ENCODE data around the gene CNTN4.
"Not testable (repeated sequence)": the region's sequence is repeated elsewhere in the genome, so short reads cannot be mapped to it uniquely, and the experiment has no call there.

CNTN4 gene

DNA sequence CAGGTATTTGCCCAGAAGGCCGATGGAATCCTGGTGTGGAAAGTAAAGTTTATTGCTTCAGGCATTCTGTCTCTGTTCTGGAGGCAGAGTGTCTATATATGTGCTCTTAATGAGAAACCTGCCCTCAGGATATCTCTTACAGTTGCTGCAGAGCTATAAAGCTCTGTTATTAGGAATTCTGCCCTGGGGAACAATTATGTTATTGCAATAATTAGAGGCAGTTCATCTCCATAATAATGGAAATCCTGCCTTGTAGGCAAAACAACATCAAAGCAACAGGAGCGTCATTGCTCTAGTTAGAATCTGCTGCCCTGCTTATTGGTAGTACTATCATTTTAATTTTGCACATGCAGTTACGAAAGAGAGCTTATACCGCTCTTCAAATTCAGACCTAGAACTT lies 835.9 kb downstream of the CNTN4 start:
- DNase-seq, result no peak

DNA sequence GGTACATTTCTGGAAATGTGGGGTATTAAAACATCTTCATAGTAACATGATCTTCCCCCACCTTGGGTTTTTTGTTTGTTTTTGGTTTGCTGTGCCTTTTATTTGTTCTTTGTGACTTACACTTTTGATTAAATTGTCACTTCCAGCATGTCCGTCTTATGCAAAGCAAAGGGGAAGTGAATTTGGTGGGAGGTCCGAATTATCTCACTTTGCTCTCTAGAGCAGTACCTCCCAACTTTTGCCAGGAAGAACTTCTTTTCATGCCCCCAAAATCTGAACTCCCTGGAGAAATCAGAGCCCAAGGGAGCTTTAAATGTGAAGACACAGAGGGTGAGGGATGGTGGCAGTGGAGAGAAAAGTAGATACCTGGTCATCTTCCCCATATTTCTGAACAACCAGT lies 838.4 kb downstream of the CNTN4 start:
- no peak for DNase-seq

DNA sequence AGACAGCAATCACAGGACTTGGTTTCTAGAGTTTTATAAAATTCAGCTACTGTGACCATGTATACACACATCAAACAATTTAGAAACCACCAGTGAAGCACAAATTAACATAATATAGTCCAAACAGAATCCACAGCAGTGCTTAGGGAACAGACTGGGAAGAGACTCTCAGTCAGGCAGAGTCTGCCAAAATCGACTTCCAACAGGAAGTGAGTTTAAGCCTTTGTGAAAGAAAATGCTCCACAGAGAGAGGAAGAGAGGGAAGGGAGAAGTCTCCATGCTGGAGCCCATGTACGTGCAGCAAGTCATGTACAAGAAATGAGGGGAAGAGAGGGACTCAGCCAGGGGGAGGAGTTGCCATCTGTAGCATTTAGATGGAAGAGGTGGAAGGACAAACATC lies 838.9 kb downstream of the CNTN4 start:
- no peak for DNase-seq

DNA sequence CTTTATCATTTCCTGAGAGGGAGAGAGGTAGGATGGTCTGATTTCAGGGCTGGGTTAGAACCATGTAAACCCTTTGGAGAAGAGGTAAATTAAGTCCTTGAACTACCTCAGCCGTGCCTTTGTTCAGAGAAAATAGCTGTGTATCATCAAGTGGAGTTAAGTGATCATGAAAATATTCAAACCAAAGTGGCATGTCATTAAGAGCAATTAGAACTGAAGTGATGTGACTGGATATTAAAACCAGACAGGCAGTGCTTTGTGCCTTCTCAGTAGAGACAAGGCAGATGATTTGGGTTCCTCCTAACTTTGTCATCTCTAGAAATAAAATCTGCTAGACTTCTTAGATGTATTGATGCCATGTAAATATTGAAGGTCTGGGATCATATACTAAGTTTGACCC lies 840.0 kb downstream of the CNTN4 start:
- DNase-seq, result no peak

DNA sequence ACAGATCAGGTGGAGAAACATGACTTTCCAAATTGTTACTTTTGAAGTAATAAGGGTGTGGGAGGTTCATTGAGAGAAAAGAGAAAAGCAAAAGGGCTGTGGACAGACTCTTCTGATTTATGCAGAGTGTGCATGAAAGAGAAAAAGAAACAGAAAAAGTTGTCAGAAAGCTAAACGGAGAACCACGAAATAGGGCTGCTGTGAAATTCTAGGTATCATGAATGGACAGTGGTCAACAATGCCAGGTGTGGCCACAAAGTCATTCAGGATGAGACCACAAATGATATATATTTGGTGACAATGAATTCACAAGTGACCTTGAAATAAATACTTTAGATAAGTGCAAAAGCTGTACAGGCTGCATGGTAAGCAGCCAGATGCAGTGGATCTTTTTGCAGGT lies 841.4 kb downstream of the CNTN4 start:
- no peak for DNase-seq

DNA sequence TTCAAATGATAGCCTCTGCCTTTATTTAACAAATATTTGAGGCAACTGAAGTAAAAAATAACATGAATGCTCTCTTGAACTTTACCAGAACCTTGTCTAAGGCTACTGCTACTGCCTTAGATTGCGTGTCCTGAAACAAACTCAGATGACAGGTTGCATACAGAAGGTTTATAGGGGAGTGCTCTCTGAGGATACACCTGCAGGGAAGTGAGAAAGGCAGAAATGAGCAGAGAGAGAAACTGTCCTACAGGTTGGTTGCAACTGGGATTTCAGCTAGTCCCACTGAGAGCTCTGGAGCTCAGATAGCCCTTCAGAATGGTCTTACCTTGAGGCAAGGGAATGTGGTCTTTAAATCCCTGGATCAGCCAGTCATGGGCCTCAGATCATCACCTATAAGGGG lies 846.0 kb downstream of the CNTN4 start:
- no peak for DNase-seq

DNA sequence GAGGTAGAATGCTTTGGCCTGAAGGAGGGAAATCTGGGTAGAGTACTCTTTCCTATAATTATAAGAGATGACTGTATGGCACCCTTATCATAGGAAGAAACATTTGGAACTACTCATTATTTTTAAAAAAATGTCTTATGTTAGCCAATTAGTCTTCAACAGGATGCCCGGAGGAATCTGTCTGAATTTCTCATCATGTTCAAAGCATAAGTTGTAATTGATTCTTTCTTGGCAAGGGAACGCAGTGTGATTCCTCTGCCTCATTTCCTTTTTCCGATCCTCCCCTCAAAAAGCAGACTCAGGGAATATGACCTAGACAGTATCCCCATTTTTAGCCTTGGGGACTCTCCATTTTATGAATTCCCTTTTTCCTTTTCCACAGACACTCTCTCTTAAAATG lies 846.5 kb downstream of the CNTN4 start:
- no peak for DNase-seq

DNA sequence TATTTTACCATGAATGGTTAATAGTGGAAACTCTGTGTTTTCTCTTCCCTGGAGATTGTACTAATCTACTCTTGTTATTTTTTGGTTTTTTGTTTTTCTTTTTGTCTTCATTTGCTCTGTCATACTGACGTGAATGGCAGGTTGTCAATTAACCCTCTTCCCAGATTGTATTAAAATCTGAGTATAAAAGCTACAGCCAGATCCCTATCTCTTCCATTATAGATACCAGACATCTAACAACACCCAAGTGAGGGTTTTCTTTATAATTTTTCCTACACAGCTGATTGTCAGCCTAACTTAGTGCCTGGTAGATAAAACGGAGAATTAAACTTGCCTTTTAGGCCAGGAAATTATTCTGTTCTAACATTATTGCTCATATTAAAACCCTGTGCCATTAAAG lies 848.9 kb downstream of the CNTN4 start:
- no peak for DNase-seq

DNA sequence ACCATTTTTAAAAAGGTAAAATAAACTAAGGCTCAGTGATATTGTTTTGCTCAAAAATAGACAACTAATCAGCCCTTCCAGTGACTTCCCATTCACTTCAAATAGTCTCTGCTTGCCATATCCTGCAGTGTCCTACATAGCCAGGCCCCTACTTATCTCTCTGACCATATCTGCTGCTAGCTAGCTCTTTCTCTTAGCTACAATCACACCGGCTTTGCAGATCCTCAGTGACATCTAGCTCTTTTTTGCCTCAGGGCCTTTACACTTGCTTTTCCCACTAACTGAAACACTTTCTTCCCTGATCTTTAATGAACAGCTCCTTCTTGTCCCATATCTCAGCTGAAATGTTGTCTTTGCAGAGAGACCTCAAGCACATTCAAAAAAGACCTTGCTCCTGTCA lies 850.2 kb downstream of the CNTN4 start:
- no peak for DNase-seq

DNA sequence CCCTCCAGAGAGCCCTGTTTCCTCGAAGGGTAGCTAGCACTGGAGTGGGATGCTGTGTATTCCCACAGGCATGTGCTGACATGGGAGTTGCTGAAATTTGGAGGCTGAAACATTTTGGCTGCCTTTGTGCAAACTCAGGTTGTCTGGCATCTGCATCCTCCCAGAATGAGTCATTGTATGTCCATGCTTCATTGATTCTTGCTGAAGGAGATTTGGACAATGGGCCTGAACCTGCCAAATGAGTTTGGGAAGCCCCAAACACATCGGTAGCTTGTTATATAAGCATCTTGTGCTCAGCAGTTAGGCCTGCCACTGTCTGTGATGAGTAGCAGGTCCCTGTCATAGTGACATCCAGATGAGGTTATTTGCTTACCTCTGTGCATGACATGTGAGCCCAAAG lies 851.5 kb downstream of the CNTN4 start:
- DNase-seq, result no peak

DNA sequence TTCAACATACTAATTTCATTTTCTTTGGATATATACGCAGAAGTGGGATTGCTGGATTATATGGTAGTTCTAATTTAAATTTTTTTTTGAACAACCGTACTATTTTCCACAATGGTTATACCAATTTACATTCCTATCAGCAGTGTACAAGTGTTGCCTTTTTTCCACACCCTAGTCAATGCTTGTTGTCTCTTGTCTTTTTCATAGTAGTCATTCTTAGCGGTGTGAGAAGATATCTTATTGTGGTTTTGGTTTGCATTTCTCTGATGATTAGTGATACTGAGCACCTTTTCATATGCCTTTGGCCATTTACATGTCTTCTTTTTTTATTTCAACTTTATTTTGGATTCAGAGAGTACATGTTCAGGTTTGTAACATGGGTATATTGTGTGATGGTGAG lies 858.4 kb downstream of the CNTN4 start:
- DNase-seq, result no peak

DNA sequence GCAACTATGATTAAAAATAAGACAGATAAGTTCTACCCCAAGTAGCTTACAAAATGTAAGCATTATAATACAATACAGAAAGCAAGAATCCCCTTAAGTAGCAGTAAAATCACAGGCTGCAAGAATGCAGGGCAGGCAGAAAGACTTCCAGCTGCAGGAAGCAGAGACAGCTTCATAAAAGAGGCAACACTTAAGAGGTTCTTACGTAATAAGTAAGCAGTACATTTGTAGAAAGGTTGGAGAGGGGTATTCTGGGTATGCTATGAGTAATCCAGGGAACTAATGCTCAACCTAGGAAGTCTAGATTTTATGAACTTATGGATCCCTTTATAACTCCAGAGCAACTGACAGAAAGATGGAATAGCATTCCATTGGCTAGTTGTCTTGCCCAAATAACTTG lies 859.9 kb downstream of the CNTN4 start:
- DNase-seq, result peak; percentile 13 to 27

DNA sequence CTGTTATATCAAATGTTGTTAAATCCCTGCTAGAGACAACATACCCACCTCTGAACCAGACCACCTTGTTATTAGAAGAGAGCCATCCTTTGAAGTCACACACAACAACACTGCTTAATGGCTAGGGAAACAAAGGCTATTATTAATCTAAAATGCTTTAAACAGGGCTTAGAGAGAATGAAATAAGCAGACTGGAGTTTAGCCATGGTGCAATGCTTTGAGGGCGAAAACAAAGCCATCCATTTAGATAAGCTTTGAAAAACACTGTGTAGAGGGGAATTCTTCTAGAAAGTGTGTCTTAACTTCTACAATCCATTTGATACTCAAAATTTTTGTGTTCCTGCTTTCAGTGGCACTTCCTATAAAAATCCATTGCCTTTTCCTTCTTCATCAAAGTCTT lies 862.9 kb downstream of the CNTN4 start:
- no peak for DNase-seq

DNA sequence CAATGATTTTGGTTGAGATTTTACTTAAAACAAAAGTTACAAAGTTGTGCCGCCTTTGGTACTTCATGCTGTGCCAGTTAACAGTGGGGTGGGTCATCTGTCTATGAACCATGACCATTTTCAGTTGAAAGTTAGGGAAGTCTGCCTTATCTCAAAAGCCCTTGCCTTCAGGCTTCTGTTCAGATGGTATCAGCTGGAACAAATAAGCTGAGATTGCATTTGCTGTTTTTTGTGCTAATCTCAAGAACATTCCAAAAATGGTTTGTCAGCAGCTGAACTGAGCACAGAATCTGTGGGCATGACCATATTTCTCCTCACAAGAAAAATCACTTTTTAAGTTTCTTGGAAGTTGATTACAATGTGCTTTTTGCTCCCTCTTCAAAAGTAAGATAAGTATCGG lies 869.2 kb downstream of the CNTN4 start:
- DNase-seq, result no peak

DNA sequence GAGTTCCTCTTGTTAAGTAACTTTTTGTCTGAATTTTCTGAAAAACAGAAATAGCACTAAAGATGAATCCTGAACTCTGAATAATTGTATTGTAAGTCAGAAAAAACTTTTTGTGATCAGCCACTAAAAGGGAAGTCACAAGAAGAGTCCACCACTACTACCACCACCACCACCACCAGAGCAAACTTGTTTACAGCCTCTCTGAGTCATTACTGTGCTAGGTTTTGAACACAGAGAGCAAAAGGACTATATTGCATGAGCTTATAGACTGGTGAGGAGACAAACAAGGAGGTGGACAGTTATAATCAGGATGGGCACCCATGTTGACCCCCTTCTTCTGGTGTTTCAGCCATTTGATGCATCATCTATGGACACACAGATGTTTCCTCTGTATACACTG lies 869.8 kb downstream of the CNTN4 start:
- no peak for DNase-seq

DNA sequence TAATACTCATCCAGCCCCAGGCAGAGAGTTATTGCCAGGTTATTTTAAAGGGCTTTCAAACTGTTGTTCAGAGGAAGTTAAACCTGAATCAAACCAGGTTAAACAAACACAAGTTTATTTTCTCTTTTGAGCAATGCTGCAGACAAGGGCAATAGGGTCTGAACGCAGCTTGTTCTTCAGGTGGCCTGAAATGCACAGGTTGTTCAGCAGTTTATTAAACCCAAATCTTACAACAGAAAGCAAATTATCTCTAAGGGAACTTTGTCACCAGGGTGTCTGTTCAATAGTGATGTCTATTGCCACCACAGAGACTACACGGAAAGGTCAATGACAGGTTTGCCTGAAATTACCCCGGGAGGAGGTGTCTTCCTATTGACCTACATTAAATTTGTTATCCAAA lies 877.5 kb downstream of the CNTN4 start:
- no peak for DNase-seq

DNA sequence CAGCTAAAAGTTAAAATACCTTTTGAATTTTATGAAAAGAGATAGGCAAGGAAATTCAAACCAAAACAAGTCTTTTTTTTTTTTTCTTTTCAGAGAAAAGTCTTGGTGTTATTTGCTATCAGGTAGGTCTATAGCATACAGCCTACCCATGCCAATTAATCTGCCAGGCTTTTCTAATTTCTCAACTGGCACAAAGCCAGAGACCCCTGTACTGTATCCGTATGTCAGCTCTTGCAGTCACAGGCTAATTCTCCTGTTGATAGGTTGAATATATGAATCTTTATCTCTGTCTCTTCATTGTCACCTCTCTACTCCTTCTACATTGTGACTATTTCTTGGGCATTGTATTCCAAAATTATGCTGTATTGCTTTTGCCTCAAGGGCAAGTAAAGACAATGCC lies 878.1 kb downstream of the CNTN4 start:
- no peak for DNase-seq

DNA sequence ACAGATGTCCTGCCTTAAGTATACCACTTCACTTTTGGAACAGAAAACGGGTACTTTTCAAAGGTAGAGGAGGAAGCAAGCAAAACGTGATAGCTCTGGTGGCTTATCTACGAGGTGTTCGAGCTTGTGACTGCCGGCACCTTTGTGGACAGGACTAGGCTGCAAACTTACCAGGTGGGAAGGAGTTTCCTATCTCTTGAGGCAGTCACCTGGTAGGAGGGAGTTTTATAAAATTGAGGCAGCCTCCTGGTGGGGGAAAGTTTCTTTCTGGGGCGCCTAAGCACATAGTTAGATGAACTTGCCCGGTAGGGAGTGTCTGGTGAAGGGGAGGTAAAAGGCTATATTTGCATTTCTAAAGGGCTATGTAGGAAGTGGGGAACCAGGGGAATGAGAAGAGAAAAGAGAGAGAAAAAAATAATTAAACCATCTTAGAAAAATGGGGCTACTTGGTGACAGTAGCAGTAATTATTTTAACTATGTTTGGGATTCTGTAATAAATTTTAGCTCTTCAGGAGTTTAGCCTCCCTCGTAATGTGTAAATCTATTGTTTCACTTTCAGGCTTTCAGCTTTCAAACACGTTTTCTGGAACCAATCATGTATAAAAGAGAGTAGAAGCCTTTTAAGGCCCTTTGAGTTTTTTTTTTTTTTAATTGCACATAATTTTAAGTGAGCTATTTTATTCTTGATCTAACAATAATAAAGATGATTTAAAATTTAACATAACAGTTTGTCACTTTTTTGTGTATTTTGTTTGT lies 880.5 kb downstream of the CNTN4 start:
- no peak for DNase-seq

DNA sequence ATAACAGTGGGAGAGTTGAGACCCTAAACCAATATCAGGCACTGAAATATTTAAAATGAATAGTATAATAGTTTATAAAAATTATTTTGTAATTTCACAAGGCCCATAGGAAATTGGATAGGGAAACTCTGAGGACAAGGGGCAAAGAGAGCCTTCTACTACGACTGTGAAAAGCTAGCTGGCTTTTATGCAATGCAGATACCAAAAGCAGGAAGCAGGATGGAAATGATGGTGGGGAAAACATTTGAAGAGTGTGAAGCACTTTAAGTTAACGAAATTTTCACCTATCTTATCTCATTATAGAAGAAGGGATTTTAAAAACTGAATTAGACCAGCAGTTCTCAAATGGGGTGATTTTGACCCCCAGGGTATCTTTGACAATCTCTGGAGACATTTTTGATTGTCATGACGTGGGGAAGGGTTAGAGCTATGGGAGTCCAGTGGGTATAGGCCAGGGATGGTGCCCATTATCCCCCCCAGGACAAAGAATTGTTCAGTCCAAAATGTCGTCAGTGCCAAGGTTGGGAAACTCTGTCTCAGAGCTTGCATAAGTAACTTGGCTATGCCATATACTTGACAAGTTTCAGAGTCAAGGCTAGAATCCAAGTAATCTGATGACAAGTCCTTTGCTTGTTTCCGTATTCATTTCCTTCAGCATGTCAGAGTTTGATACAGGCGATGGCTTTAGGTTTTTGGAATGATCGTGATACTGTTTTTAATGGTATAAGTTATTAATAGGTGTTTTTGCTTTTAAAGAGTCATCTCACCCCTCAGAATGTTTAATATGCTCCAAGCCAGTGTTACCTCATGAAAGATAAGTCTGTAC lies 885.6 kb downstream of the CNTN4 start:
- DNase-seq, result no peak

DNA sequence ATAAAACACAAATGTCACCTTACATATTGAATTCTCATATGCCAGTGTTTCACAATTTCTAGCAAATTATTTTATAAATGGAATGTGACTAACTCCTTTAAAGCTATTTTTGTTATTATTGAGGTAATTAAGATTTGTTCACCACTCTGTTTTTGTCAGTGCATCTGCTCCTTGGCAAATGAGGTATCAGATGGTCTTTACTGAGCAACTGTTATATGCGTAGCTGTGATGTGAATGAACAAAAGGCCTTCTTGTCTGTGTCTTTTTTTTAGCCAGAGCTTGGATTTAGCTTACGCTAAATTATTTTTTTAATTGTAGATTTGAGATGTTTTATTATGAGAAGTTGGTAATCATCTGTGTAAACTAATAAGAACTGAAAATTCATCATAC lies 886.2 kb downstream of the CNTN4 start:
- DNase-seq, result no peak

DNA sequence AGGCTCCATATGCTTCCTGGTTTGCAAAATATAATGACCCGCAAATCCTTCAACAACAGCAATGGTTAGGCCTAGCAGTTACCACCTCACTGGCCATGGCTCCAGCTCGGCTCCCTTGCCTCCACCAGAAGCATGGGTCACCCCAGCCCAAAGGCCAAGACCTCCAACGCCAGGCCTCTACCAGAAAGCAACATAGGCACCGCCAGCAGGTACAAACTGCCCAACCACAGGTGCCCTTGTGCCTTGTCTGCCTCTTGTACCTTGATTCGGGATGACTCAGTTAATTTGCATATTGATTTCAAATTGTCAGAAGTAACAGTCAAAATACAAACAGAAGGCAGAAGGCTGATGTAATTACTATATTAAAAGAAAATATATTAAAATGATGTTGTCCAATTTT lies 886.8 kb downstream of the CNTN4 start:
- no peak for DNase-seq

DNA sequence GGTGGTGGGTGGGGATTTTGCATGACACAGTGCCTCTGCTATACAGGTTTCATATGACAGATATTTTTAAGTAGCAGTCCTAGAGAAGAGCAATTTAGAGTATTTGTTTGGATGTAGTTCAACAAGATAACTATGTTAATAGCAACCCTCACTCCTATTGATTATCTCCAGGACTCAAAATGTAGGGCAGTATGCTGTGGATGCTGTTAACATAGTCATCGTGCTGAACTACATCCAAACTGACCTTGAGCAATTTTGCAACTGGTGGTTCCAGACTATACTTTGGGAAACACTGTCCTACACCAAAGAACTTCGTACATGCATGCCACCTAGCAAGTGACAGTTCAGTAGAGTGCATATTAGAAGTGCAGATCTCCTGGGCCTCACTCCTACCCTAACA lies 893.9 kb downstream of the CNTN4 start:
- DNase-seq, result no peak

DNA sequence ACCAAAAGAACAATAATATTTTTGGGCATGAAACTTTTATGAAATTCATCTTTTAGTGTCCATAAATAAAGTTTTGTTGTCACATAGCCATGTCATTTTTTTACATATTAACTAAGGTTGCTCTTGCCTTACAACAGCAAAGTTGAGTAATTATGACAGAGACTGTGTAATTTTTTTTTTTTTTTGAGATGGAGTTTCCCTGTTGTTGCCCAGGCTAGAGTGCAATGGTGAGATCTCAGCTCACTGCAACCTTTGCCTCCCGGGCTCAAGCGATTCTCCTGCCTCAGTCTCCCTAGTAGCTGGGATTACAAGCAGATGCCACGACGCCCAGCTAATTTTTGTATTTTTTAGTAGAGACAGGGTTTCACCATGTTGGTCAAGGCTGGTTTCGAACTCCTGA lies 894.5 kb downstream of the CNTN4 start:
- not testable (repeated sequence) for DNase-seq

DNA sequence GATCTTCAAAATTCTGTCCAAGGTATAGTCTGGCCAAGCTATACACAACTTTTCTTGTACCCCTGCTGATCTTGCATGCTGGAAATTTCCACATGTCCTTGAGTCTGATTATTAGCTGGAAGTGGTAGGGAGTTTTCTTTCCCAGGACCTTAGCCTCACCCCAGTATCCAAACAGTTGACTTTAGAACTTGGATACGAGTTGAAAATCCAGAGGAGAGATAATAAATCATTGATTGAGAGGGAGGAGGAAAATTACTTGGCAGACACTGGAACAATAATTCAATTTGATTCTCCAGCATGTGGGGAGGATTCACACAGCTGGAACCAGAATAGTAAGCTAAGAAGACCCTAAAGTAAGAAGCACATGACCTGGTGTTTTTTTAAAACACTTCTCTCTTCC lies 895.1 kb downstream of the CNTN4 start:
- DNase-seq, result no peak

DNA sequence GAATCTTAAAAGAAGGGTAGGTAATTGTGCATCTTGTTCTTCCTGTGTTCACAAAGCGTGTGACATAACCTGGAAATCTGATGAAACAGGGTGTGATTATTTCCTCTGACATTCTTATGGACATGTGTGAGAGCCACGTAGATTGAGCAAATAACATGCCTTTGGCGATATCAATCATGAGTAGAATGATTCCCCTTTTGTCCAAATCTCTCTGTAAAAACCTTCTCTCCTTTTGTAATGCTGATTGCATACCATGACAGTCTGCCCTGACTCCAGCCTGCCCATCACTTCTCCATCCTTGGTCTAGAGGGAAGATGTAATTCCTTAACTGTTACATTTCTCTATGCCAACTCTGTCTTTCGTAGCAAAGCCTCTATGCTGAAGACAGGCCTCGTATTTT lies 896.5 kb downstream of the CNTN4 start:
- no peak for DNase-seq

Measured in Kasumi-1 (cell line).